Skeletal muscle cell (primary cell): Measurements from ENCODE around the gene NOTCH1.

Source experiments
- DNase-seq: peaks from one replicate; pipeline ENCODE4 v3.0.0-alpha.2; 2010; ENCODE audit warnings: low read depth
- H3K4me3 ChIP-seq: 2 replicates; pipeline ENCODE4 v1.5.1; 2011; ENCODE audit warnings: low read depth, mild to moderate bottlenecking, control low read depth, low read length, moderate library complexity

Gene NOTCH1

DNA sequence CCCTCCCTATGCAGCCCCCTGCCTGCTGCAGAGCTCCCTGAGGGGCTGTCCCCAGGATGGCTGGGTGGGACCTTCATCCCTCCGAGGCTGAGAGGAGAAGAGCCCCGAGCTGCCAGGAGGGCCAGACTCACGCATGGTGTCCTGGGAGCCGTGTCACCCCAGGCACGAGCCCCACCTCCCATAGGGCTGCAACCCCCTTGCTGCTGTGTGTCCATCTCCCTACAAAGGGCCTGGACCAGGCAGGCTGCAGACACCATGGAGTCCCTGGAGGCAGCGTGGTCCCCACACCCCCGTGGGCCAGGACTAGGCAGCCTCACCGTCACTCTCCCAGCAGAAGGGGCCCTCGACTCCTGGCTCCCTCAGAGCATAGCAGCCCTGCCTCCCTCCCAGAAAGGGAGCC lies 51.8 kb downstream of the NOTCH1 start:
- no peak overlapping the region for H3K4me3 ChIP-seq
- DNase-seq = no peak

DNA sequence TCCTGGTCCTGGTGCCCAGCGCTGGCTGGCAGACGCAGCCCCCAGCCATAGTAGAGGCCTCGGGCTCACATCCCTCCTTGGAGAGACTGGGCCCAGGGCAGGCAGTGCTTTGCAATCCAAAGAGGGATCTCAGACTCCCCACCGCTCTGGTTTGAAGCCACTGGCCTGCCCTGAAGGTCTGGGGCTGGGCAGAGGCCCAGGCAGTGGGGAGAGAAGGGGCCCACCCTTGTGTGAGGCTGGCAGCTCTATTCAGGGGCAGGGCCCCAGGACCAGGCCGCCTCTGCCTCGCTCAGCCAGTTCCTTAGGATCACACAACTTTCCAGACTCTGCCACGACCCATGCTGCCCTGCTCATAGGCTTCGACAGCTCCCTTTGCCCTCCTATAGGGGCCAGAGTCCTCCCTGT lies 52.3 kb downstream of the NOTCH1 start:
- no peak for DNase-seq

DNA sequence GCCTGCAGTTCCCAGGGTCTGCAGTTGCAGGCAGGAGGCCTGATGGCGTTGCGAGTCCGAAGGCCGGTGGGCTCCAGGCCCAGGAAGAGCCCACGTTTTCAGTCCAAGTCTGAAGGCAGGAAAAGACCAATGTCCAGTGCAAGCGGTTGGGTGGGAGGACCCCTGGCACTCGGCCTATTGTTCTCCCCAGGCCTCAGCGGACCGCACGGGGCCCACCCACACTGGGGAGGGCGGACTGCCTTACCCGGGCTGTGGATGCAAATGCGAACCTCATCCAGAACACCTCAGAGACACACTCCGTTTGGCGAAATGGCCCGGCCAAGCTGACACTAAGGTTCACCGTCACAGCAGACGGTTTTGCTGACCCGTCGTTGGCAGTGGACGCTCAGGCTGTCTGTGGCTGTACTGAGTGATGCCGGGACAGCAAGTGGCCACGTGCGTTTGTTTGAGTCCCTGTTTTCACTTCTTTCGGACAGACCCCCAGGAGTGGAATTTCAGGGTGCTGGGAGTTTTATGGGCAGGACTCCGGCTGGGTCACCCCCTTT lies 52.8 kb downstream of the NOTCH1 start:
- no peak overlapping the region for H3K4me3 ChIP-seq
- DNase-seq = no peak

More for the DNA sequence above, 52.3 kb downstream of the NOTCH1 start:
- no peak overlapping the region for H3K4me3 ChIP-seq

DNA sequence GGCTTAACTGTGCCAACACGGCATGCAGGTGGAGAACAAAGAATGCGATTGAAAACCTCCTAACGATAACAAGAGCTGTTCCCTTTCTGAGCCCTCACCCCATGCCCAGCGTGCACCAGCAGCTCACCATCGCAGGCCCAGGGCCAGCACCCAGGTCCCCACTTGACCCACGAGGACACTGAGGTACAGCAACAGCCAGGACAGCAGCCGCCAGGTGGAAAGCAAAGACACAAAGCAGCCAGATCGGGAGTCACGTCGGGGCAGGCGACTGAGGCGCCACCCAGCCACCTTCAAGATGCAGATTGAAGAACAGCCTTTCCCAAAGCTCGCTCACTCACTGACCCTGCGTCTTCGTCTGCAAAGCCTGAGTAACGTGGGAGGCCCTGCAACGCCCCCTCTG lies 56.1 kb downstream of the NOTCH1 start:
- no peak for DNase-seq

DNA sequence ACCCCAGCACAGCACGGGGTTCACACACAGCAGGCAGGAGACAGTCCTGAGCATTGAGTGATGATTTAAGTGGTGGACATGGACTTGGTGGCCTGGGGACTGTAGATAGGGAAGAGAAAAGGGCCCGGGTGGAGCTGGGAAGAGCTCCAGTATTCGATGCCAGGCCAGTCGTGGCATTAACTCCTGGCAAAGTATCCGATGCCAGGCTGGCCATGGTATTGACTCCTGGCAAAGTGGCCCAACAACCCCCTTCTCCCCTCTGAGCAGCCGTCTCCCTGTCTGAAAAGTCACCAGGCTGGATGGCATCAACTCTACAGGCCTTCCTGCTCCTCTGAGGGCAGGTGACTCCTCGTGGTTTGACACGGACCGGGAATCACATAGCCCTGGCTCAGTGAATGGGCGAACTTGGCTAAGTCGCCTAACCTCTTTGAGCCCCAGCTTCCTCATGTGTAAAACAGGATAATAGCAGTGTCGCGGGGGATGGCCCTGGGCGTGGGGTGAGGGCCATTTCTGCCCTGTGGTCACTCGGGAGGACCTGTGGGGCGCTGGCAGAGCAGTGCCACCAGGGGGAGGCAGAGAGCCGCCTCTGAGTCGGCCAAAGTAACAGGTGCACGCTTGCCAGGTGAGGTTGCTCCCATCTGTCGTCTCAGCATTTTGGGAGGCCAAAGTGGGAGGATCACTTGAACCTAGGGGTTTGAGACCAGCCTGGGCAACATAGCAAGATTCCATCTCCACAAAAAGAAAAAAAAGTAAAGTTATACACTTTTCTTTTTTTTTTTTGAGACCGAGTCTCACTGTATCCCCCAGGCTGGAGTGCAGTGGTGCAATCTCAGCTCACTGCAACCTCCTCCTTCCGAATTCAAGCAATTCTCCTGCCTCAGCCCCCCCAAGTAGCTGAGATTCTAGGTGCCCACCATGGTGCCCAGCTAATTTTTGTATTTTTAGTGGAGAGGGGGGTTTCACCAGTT lies 57.3 kb downstream of the NOTCH1 start:
- DNase-seq = no peak

More for the DNA sequence above, 56.1 kb downstream of the NOTCH1 start:
- H3K4me3 ChIP-seq = no peak overlapping the region

DNA sequence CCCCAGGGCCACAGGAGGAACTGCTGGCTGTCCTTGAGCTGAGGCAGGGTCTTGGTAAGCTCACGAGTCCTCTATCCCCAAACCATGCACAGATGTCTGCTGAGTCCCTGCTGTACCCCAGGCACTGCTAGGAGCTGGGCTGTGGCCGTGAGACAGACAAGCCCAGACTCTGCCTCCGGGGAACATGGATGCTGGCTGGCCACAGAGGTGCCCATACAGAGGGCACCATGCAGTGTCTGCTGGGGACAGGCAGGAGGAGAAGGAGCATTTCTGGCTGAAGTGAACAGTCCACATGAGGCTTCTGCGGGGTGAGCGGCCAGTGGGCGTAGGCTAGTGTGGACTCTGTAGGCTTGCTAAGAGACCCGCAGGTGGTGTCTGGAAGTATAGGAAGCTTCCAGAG lies 58.2 kb downstream of the NOTCH1 start:
- no peak for DNase-seq
- no peak overlapping the region for H3K4me3 ChIP-seq

More for the DNA sequence above, 57.3 kb downstream of the NOTCH1 start:
- no peak overlapping the region for H3K4me3 ChIP-seq

DNA sequence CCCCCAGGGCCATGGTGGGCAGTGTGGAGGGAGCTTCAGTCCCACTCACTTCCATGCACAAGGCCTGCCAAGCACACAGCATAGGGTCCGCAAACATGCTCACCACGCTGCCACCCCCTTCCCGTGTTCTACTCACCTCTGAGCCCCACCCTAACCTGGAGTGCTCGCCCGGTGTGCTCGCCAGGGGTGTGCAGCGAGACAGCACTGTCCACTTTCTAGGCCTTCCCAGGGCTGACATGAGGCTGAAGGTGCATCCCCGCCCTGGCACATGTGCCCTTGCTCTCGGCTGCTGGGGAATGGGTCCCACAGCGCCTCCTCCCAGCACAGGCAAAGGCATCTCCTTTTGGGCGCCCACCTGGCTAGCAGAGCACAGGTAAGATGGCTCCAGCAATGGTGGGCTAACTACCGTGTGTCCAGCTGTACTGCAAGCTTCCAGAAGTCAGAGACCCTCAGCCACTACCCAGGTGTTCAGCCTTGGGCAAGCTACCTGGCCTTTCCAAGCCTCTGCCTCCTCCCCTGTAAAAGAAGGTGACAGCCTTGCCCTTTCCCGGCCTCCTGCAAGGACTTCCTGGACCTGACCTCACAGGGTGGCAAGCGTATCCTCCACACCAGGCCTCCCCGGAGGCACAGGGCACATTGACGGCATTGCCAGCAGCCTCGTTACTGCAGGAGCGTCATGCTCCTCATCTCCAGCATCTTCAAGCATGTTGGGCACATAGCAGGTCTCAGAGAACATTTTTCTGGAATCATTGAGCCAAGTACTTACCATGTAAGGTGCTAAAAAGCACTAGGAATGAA lies 58.8 kb downstream of the NOTCH1 start:
- DNase-seq = no peak
- H3K4me3 ChIP-seq = no peak overlapping the region

GRCh38 chr9:136486131-136486530 lies 59.7 kb downstream of the NOTCH1 start:
- H3K4me3 ChIP-seq = no peak overlapping the region

GRCh38 chr9:136485049-136486045 lies 60.5 kb downstream of the NOTCH1 start:
- peak; percentile 26 for DNase-seq
- H3K4me3 ChIP-seq = no peak overlapping the region

More at GRCh38 chr9:136486131-136486530, 59.7 kb downstream of the NOTCH1 start:
- DNase-seq = no peak

DNA sequence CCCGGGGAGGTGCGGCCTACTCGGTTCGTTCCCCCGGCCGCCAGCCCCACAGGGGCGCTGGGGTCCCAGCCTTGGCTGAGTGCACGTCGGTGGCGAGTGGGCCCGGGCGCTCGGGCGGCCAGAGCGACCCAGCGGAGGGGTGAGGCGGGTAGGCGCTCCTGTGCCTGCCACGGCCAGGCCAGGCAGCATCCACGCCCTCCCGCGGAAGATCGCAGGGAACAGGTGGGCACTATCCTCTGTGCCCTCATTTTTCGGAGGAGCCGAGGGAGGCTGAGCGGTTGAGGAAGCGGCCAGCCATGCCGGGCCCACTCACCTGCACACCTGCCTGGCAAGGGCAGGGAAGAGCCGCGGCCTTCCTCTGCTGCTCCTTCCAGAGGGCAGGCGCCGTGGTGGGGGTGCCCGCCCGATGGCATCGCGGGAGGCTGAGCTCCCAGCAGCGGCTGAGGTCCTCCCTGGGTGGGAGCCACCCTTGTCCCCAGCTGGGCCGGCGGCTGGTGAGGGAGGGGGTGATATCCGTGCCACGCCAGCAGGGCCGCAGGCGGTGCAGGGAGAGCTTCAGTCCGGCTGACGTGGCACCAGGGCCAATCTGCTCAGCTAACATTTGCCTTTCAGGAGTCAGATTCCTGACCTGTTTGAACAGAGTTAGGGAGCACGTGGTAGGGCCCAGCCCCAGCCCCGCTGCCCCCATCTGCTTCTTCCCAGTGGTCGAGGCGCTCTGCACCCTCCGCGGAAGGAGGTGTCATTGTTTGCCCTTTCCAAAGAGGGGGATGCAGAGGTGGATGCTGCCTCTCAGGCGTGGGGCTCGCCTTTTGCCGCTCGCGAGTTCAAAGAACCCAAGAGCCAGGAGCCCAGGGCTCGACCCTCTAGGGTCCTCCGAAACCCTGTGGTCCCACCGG lies 61.4 kb downstream of the NOTCH1 start:
- DNase-seq = no peak
- peak overlapping the region; percentile 67 for H3K4me3 ChIP-seq

GRCh38 chr9:136483589-136484152 lies 62.2 kb downstream of the NOTCH1 start:
- peak overlapping the region; percentile 67 for H3K4me3 ChIP-seq
- peak; percentile 11 for DNase-seq

DNA sequence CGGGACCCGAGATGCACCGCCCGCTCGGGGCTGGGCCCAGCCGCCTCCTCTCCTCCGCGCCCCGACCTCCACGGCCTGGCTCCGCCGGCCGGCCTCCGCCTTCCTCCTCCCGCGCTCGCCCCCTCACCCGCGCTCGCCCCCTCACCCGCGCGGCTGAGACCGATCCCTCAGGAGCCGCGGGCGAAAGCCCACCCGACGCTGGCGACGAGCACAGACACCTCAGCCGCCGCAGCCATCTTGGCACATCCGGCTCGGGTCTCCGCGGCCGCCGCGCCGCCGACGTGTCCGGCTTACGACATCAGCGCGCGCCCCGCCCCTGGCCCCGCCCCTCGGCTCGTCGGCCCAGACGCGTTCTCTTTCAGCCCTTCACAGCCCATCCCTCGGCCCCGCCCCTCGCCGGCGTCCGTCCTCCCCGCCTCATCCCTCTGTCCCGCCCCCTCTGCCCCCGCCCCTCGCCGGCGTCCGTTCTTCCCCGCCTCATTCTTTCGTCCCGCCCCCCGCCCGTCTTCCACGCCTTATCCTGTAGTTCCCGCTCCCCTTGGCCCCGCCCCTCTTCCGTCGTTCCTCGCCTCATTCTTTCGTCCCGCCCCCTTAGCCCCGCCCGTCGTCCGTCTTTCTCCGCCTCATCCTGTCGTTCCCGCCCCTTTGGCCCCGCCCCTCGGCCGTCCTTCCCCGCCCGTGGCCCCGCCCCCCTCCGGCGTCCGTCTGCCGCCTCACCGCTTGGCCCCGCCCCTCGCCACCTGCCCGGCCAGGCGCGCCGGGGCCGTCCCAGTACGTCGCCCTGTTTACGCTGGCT lies 62.9 kb downstream of the NOTCH1 start, which contains the start of gene SEC16A:
Gene SEC16A, minus strand, starts transcription at position 248 of the 796 bp plus-strand sequence. CDS start 5,425 bp downstream, outside the sequence.
- peak; percentile 92 for DNase-seq

GRCh38 chr9:136482046-136482792 lies 63.6 kb downstream of the NOTCH1 start:
- peak overlapping the region; percentile 89 for H3K4me3 ChIP-seq

More for the DNA sequence above, 62.9 kb downstream of the NOTCH1 start, which contains the start of gene SEC16A:
- peak within 1 kb of the TSS; percentile 89 for H3K4me3 ChIP-seq

DNA sequence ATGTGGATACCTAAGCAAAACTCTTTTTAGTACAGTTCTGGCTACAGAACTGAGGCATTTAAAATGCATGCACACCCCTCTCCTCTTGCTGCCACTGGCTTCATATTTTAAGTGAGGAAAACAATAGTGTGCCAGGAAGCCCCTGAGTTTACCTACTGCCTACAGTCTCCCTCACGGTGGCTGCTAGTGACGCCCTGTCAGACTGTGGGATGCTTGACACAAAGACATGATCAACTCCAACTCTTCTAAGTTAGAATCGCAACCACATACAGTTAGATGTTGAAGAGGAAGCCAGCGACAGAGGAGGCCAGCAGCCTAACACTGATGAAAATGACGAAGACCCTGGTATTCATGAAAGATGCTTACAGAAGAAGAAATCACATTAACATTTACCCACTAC lies 64.3 kb downstream of the NOTCH1 start:
- peak overlapping the region; percentile 89 for H3K4me3 ChIP-seq
- no peak for DNase-seq

More at GRCh38 chr9:136482046-136482792, 63.6 kb downstream of the NOTCH1 start:
- peak; percentile 13 for DNase-seq

- DNase-seq = no peak
- no peak overlapping the region for H3K4me3 ChIP-seq
Measured at GRCh38 chr9:136476369-136477150, 69.3 kb downstream of the NOTCH1 start.
